Pancreas (tissue), 10 donors: ENCODE data around the gene MICOS13. TPM values are rescaled to one million over a fixed set of nuclear protein-coding genes. Genes with fewer than 3 reads are reported as not detected.

Experiments
- ATAC-seq, 4 donors: fragments of 200-7000 bp; cut with Tn5 transposase; one replicate each; pipeline versions ENCODE4 v1.8.0 to v1.9.1; 2020; ENCODE audit warnings: mild to moderate bottlenecking in 4 of 4, moderate library complexity in 4 of 4
- DNase-seq, 6 donors: peaks; one replicate each; pipeline ENCODE4 v3.0.0-alpha.2; 2020
- FAIRE-seq: peaks from 2 replicates; lab custom pipeline; 2012; peaks lifted over from hg19 to GRCh38; lab: Jason Lieb, UNC
- H3K27ac ChIP-seq, 4 donors: fragments of 200-600 bp; sonication (generic); 1 replicate in 3 of 4; 2 replicates in 1 of 4; pipeline versions ENCODE4 v1.5.0 to v1.8.0; 2020
- H3K27me3 ChIP-seq, 4 donors: fragments of 200-600 bp; one replicate each; pipeline ENCODE4 v1.8.0; 2021
- H3K36me3 ChIP-seq, 3 donors: fragments of 200-600 bp; sonication (generic) in 1 of 3; one replicate each; pipeline versions ENCODE4 v1.5.0 to v1.8.0; 2020 to 2021
- H3K4me1 ChIP-seq, 3 donors: fragments of 200-600 bp; one replicate each; pipeline ENCODE4 v1.8.0; 2021
- H3K4me3 ChIP-seq, 4 donors: fragments of 200-600 bp; sonication (generic) in 2 of 4; one replicate each; pipeline versions ENCODE4 v1.5.0 to v1.8.0; 2020 to 2021
- H3K9me3 ChIP-seq, 4 donors: fragments of 200-600 bp; one replicate each; pipeline ENCODE4 v1.8.0; 2021
- CTCF ChIP-seq, 4 donors: fragments of 200-600 bp; sonication (generic) in 3 of 4; IDR thresholded peaks; one replicate each; pipeline versions ENCODE4 v1.5.0 to v1.8.0; 2021; ENCODE audit warnings: antibody characterized with exemption in 4 of 4
- WGBS, 2 donors: extraction: QIAGEN DNeasy Blood & Tissue Kit; methylation state at CpG; one replicate each; pipeline ENCODE4 v1.1.7; 2013; 5-methylcytosine and 5-hydroxymethylcytosine counted together
- intact Hi-C, 3 donors: fragments of 100-400 bp; cut with DNase I; formaldehyde crosslinking; loops; one replicate each; pipeline versions ENCODE4 v1.11.1 to v1.14.2; 2022
- polyA plus RNA-seq, 2 donors: library from polyadenylated mRNA; stranded (reverse); fragments of 200-250 nt; gene quantifications; one replicate each; pipeline ENCODE4 v1.2.3, GENCODE V29; 2013
- total RNA-seq, 6 donors: library from RNA; stranded (reverse); fragmentation: NEBNext Ultra II Directional in 4 of 6; extraction: Animal tissue kit (Norgen Biotek cat#: 25700) in 4 of 6; gene quantifications; one replicate each; pipeline versions ENCODE4 v1.2.1 to v1.2.4, GENCODE V29; 2021 to 2023
- donor health status: healthy with polysubstance abuse.
- donor health status: DM: no; HTN: no; CAD: no; lungs with moderate emphysema.
- donor health status: DM: no; HTN: no; CAD: no.
- donor health status: control.
- donor health status: control.
- donor health status: Bipolar disorder and iron deficiency.
- donor health status: DM: yes; HTN: yes; CAD: no.
- donor health status: DM: no; HTN: no; CAD: no.
- donor health status: DM: no; HTN: no; CAD: no.
- donor health status: DM: yes; HTN: yes; CAD: no.

The MICOS13 gene
- total RNA-seq, result 10 to 100 TPM; 14.0 to 25.9 (median 23.5) TPM
- polyA plus RNA-seq, result 10 to 100 TPM; 59.3 to 77.5 TPM

GRCh38 chr19:5680437-5681368 is at the start of gene MICOS13, which contains the start of gene HSD11B1L:
Gene MICOS13, minus strand, starts transcription at chr19:5680516. Its CDS starts 30 bp downstream, at chr19:5680486.
Gene HSD11B1L, plus strand, starts transcription at chr19:5681027. Its CDS starts 3,806 bp downstream, at chr19:5684833.
- no peaks in the 10 kb centered on the region for H3K9me3 ChIP-seq
- no peaks in the 10 kb centered on the region for H3K4me1 ChIP-seq
- H3K27me3 ChIP-seq, result no peaks in the 10 kb centered on the region
- H3K4me3 ChIP-seq, result peak within 1 kb of the TSS; percentile 46 to 93 (median 84)
- no peak for TF ChIP-seq CTCF (IDR thresholded peaks at IDR 0.05)
- ATAC-seq, result peak; percentile 93 to 96 (median 94)
- intact Hi-C loops, result no loop called here
- H3K36me3 ChIP-seq, result no peaks in the 10 kb centered on the region
- DNase-seq, result peak; percentile 99
- FAIRE-seq, result peak; percentile 95
- 1% methylated on average over 81 to 94 of the region's 94 CpGs for whole genome bisulfite sequencing, 2 donors
- peak within 1 kb of the TSS; percentile 77 to 89 (median 88) for H3K27ac ChIP-seq

GRCh38 chr19:5727453-5728050 is 47.2 kb upstream of the MICOS13 start:
- no peak for TF ChIP-seq CTCF (IDR thresholded peaks at IDR 0.05)
- Histone ChIP-seq H3K4me1 (no peaks in the 10 kb centered on the region), H3K9me3 (no peaks in the 10 kb centered on the region), H3K4me3 (no peak overlapping the region), H3K27ac (no peak overlapping the region), H3K36me3 (no peaks in the 10 kb centered on the region), H3K27me3 (no peaks in the 10 kb centered on the region)
- DNase-seq (no peak), ATAC-seq (no peak), FAIRE-seq (no peak)
- 75 to 89% methylated on average over 4 of the region's 4 CpGs for whole genome bisulfite sequencing, 2 donors
- intact Hi-C loops, result no loop called here

- Histone ChIP-seq H3K27me3 (no peaks in the 10 kb centered on the region), H3K9me3 (no peaks in the 10 kb centered on the region), H3K4me1 (peaks cover 0 to 14% (median 10%) of the 10 kb centered on the region in 3 donors), H3K27ac (peak within 1 kb of the TSS; percentile 88 to 95 (median 90)), H3K4me3 (peak within 1 kb of the TSS; percentile 83 to 99 (median 93)), H3K36me3 (no peaks in the 10 kb centered on the region)
- TF ChIP-seq CTCF (IDR thresholded peaks at IDR 0.05), result peak; percentile 82 to 90 (median 88)
- intact Hi-C loops, result no loop called here
- FAIRE-seq (peak; percentile 66), DNase-seq (peak; percentile 98 to 100 (median 98)), ATAC-seq (peak; percentile 93 to 98 (median 96))
- WGBS, 2 donors, result 0% methylated on average over 85 to 90 of the region's 90 CpGs
Measured at GRCh38 chr19:5719961-5720790, 39.9 kb upstream of the MICOS13 start, which contains the start of the genes CATSPERD and LONP1. Gene CATSPERD, plus strand, starts transcription at chr19:5720637. Its CDS starts 101 bp downstream, at chr19:5720738. Gene LONP1, minus strand, starts transcription at chr19:5720146. Its CDS starts 14 bp downstream, at chr19:5720132.

GRCh38 chr19:5719274-5719960 is 39.1 kb upstream of the MICOS13 start:
- peak overlapping the region; percentile 83 to 99 (median 93) for H3K4me3 ChIP-seq
- DNase-seq (peak in 1 of 6 donors; percentile 51), FAIRE-seq (no peak), ATAC-seq (peak in 1 of 4 donors; percentile 1)
- peak overlapping the region; percentile 88 to 95 (median 90) for H3K27ac ChIP-seq
- WGBS, 2 donors, result 0 to 1% methylated on average over 30 to 58 of the region's 58 CpGs
- no peak for TF ChIP-seq CTCF (IDR thresholded peaks at IDR 0.05)
- peaks cover 0 to 14% (median 10%) of the 10 kb centered on the region in 3 donors for H3K4me1 ChIP-seq
- no peaks in the 10 kb centered on the region for H3K9me3 ChIP-seq
- no peaks in the 10 kb centered on the region for H3K36me3 ChIP-seq
- intact Hi-C loops, result no loop called here
- no peaks in the 10 kb centered on the region for H3K27me3 ChIP-seq
